IPS-11a (cell line): Measurements from ENCODE around the gene LRFN3.
"Not testable (repeated sequence)": the region's sequence is repeated elsewhere in the genome, so short reads cannot be mapped to it uniquely, and the experiment has no call there.

Source experiments
- H3K4me3 ChIP-seq: one replicate; pipeline ENCODE4 v1.5.1; 2013; ENCODE audit warnings: low read depth, low read length, control low read depth

LRFN3 gene

DNA sequence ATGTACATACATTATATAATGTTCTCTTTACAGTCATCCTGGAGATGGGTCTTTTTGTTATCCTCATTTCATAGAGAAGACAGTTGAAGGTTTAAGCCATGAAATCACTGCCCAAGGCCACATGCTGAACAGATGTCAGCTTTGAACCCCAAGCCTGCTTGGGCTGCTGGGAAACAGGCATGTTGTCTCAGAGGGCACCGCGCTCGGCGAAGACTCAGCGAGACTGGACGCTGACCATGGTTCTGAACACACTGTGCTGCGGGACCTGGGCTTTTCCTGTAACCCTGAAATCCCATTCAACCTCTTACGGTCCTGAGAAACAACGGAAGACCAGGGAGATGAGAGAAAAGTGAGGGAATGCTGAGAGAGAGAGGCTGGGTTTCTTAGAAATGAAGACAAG is 27.3 kb downstream of the LRFN3 start:
- no peak overlapping the region for H3K4me3 ChIP-seq

DNA sequence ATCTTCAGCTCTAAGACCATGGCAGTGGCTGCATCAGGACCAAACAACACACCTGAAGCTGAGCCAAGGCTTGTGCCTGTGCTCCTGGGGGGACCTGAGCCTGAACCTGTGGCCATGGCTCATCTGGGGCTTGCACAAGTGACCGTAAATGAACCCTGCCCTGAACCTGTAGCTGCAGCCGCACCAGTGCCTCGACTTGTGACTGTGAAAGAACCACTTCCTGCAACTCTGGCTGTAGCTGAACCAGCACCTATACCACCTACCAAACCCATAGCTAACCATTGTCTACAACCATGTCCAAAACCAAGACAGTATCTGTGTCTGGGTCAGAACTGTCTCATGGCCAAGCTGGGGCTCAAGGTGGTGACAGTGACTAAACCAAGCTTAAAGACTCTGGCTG is 30.6 kb downstream of the LRFN3 start:
- H3K4me3 ChIP-seq: no peak overlapping the region

DNA sequence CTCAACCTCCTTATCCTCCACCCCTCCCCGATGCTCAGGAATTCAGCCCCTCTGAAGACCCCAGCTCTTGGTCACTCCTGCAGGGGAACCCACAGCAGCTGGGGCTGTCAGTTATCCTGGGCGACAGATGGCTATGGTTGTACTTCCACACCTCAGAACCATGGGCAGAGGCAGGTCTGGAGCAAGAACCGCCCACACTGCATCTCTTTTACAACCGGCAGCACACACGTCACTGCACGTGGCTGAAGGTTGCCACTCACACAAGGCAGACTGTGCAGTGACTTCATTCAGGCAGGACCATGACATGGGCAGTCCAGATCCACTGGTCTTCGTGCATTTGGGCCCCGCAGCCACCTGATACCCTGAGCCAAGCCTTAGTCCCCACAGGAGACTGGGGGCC is 37.3 kb downstream of the LRFN3 start:
- H3K4me3 ChIP-seq: no peak overlapping the region

DNA sequence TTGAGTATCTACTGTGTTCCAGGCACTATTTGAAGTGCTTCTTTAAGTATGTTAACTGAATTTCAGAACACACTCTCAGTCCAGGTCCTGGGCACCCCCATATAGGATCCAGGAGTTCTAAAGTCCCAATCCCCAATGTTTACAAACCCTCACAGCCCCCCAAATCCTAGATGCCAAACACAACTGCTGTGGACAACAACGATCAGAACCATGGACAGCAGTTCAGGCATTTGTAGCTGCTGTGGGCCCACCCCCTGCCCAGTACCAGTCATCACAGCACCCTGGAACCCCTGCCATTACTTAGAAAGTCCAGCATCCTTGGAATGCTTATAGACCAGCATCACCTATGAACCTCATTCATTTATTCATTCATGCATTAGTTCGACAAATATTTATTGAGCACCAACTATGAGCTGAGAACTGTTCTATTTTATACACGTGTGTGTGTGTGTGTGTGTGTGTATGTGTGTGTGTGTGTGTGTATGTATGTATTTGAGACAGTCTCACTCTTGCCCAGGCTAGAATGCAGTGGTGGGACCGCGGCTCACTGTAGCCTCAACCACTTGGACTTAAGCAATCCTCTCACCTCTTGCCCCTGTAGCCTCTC is 39.5 kb downstream of the LRFN3 start:
- H3K4me3 ChIP-seq: no peak overlapping the region

DNA sequence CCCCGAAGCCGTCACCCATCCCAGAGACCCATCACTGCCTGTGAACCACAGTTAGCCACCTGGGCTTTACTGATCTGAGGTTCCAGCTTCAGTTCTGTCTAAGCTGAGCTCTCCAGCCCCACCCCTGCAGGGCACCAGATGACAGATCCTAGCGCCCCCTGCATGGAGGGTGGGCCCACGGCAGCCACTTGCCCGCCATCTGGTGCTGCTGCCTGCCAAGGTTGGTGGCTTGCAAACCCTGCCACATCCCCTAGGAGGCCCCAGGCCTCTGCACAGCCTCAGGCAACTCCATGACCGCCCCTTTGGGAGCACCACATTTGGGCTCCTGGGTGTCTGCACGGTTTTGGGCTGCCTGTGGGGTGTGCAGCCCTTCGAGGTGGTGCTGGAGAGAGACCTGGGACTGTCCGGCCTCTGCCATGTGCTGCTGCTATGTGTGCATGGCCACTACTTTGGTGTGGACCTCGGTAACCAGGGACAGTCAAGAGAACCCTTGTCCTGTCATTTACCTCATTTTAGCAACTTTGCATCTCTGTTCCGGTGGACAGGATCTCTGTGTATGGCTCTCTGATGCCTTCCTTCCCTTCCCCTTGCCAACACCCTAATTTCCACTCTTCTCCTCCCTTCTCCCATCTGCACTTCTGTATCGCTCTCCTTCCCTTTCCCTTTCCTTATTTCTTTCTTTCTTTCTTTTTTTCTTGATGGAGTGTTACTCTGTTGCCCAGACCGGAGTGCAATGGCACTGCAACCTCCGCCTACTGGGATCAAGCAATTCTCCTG is 41.5 kb downstream of the LRFN3 start:
- no peak overlapping the region for H3K4me3 ChIP-seq

DNA sequence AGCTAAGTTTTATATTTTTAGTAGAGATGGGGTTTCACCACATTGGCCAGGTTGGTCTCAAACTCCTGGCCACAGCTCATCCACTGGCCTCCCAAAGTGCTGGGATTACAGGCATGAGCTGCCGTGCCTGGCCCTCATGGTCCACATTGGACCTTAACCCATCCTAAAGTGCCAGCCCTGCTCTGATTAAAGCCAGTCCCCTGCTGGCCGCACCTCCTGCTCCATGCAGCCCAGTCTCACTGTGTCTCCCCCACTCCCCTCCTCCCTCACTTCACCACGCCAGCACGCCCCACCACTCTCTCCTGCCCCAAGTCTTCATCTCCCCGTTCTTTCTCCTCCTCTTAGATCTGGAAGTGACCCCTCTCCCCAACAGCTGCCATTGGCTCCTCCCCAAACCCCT is 42.1 kb downstream of the LRFN3 start:
- H3K4me3 ChIP-seq: no peak overlapping the region

DNA sequence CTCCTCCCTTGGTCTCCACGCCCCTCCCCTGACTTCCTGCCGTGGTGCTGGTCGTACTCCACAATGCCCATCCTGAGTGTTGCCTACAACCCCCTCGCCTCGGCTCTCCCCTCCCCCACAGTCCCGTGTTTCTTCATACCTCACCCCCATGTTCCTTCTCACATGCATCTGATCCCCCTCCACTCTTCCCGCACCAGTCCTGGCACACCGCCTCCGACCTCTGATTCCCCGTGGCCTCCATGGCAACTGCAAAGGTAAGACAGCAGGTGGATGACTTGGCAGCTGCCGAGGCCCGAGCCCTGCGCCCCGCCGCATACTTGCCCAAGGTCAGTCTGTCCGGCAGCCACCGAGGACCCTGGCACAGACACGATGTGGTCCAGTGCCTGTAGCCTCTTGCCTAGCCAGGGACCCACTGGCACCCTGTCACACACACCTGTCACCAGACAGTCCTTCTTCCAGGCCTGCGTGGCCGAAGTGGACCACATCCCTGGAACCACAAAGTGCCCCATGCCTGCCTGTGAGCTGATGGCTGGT is 42.7 kb downstream of the LRFN3 start:
- no peak overlapping the region for H3K4me3 ChIP-seq

DNA sequence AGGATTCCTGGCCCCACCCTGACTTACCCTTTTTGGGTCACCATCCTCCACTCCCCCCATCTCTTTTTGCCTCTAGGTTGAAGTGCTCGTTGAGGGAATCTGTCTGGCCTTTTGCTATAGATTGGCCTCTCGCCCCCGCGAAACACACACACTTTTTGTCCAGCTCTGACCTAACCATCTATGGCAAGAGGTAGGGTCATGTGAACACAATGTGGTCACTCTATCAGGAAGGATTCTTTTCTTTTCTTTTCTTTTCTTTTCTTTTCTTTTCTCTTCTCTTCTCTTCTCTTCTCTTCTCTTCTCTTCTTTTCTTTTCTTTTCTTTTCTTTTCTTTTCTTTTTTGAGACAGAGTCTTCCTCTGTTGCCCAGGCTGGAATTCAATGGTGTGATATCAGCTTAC is 44.8 kb downstream of the LRFN3 start:
- not testable (repeated sequence) for H3K4me3 ChIP-seq

DNA sequence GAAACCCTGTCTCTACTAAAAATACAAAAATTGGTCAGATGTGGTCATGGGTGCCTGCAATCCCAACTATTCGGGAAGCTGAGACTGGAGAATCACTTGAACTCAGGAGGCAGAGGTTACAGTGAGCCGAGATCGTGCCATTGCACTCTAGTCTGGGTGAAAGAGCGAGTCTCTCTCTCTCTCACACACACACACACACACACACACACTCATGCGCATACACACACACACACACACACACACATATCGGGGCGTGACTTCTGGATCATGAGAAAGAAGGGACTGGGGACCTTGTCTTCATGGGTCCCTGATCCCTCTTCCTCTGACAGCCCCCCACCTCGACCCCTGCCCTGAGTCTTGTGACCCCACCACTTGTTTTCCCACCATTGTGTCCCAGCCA is 47.0 kb downstream of the LRFN3 start:
- H3K4me3 ChIP-seq: no peak overlapping the region

DNA sequence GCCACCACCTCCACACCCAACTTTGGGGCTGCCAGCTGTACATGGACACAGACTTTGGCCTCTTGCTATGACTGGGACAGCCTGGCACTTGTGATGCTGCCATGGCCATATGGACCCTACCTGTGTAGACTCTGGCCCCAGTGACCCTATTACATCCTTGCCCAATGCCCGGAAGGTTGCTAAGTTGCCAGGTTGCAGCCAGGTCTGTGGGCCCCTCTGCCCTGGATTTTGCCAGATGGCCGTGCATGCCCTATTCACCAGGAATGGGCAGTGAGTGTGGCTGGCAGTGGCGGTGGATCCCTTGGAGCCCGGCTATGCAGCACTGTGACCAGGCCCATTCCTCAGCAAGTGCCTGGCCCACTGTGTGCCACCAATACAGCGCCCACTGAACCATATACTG is 49.9 kb downstream of the LRFN3 start:
- H3K4me3 ChIP-seq: no peak overlapping the region

DNA sequence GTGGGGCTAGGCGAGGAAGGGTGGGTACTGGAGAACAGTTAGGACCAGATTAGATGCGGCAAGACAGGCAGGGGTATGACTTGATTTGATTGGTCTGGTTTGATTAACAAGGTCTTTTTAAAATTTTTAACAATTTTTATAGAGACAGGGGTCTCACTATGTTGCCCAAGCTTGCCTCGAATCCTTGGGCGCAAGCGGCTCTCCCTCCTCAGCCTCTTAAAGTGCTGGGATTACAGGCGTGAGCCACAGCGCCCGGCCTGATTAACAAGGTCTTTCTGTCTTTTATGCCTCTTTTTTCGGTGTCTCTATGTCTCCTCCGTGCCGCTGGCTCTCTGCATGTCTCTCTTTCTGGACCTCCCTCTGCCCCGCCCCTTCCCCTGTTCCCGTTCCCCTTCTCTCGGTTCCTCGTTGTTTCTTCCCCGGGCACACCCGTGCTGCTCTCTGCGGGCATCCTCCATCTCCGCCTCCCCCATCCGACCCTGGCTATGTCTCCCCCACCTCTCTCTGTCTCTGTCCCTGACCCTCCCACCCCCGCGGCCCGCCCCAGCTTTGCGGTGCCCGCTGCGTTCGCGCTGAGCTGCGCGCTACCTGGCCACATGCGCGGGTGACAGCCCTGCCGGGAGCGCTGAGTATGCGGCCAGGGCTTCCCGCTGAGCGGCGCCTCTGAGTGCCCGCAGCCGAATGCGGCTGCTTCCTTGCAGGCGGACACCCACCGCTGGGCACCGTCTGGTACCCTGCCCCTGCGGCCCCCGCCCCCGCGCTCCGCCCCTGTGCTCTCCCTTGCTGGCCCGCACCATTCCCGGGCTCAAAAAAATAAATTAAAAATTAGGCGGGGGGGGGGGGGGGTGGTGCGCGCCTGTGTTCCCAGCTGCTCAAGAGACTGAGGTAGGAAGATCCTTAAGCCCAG is 50.7 kb downstream of the LRFN3 start:
- peak overlapping the region; percentile 27 for H3K4me3 ChIP-seq

DNA sequence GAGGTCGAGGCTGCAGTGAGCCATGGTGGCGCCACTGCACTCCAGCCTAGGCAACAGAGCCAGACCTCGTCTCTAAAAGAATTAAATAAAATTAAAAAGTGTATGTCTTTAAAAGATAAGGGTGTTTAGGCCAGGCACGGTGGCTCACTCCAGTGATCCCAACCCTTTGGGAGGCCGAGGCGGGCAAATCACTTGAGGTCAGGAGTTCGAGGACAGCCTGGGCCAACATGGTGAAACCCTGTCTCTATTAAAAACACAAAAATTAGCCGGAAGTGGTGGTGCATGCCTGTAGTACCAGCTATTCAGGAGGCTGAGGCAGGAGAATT is 51.4 kb downstream of the LRFN3 start:
- H3K4me3 ChIP-seq: no peak overlapping the region

DNA sequence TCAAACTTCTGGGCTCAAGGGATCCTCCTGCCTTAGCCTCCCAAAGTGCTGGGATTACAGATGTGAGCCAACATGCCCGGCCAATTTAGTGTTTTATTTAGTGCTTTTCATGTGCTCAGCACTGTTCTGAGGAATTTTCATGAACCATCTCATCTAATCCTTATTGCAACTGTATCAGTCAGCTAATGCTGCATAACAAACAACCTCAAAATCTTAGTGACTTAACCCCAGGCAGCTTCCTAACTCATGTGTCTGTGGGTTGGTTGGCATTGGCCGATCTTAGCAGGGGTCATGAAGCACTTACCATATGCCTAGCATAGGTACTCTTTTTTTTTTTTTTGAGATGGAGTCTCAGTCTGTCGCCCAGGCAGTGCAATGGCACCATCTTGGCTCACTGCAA is 52.6 kb downstream of the LRFN3 start:
- no peak overlapping the region for H3K4me3 ChIP-seq

DNA sequence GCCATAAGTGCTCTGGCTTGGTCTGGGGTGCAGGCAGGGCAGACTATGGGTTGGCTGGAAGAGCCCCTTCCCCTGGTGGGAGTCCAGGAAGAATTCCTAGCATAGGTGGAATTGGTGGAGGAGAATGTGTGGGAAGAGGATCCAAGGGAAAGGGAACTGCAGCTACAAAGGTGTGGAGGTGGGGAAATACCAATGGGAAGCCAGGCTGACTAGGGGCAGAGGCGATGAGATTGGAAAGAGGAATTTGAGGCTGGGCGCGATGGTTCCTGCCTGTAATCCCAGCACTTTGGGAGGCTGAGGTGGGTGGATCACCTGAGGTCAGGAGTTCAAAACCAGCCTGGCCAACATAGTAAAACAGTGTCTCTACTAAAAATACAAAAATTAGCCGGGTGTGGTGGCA is 54.0 kb downstream of the LRFN3 start:
- H3K4me3 ChIP-seq: no peak overlapping the region

DNA sequence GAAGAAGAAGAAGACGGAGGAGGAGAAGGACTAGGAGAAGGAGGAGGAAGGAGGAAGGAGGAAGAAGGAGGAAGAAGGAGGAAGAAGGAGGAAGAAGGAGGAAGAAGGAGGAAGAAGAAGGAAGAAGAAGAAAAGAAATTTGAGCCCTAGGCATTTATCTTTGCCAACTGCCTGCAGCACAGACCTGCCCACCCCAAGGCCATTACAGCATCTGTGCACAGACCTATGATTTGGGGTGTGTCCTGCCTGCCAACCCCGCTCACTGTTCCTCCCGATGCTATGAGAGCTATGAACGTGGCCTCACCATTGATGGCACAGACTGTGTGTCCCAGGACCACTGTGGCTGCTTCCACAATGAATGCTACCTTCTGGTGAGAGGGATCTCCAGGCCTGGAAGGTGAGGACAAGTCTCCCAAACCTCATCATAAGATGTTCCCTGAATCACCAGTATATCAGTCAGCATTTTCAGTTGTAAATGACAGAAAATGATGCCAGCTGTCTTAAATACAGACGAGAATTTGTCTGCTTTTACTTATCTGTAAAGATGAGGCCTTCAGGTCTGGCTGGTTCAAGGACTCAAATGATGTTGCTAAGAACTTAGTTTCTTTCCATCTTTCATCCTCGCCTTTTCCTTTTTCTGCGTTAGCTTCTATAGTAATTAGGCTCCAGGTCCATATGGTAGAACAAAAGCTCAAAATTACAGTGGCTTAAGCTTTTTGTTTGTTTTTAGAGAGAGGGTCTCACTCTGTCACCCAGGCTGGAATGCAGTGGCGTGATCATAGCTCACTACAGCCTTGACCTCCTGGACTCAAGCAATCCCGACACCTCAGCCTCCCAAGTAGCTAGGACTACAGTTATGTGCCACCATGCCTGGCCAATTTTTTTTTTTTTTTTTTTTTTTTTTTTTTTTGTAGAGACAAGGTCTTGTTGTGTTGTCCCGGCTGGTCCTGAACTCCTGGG is 54.9 kb downstream of the LRFN3 start:
- H3K4me3 ChIP-seq: no peak overlapping the region

DNA sequence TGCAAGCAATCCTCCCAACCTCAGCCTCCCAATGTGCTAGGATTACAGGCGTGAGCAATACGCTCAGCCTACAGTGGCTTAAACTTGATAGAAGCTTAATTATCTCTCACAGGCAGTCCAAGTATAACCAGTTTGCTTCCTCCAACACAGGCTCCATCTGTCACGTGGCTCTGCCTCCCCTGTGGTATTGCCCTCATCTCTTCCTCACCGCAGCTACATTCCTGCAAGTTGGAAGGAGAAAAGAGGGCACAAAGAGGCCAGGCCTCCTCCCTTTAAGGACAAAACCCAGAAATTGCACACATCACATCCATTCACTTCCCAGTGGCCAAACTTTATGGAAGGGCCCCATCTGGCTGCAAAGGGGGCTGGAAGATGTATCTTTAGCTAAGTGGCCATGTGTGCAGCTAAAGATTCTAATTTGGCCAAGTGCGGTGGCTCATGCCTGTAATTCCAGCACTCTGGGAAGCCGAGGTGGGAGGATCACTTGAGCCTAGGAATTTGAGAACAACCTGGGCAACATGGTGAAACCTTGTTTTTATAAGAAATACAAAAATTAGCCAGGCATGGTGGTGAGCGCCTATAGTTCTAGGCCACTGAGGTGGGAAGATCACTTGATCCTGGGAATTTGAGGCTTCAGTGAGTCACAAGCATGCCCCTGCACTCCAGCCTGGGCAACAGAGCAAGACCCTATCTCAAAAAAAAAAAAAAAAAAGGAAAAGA is 55.7 kb downstream of the LRFN3 start:
- no peak overlapping the region for H3K4me3 ChIP-seq

DNA sequence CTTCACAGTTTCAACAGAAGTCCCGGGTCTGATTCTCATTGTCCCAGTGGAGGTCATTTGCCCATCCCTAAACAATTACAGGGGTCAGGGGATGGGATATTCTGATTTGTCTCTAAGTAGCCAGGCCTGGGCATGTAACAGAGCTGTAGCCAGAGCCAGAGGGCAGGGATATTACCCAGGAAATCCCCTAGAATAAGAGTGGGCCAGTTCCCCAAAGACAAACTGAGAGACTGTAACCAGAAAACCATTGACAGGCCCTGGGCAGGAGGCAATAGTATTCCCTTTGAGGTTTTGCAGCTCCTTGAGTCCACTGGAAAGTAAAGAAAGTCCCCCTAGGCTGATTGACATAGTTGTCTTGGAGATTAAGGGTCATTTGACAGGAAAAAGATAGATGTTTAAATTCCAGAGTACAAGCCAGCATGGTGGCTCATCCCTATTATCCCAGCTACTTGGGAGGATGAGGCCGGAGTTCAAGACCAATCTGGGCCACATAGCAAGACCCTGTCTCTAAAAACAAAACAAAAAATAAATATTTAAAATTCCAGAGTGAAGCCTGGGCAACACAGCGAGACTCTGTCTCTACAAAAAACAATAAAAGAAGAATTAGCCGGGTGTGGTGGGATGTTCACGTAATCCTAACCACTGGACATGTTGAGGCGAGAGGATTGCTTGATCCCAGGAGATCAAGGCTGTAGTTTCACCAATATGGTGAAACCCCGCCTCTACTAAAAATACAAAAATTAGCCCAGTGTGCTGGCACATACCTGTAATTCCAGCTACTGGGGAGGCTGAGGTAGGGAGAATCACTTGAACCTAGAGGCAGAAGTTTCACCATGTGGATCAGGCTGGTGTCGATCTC is 57.0 kb downstream of the LRFN3 start:
- no peak overlapping the region for H3K4me3 ChIP-seq

DNA sequence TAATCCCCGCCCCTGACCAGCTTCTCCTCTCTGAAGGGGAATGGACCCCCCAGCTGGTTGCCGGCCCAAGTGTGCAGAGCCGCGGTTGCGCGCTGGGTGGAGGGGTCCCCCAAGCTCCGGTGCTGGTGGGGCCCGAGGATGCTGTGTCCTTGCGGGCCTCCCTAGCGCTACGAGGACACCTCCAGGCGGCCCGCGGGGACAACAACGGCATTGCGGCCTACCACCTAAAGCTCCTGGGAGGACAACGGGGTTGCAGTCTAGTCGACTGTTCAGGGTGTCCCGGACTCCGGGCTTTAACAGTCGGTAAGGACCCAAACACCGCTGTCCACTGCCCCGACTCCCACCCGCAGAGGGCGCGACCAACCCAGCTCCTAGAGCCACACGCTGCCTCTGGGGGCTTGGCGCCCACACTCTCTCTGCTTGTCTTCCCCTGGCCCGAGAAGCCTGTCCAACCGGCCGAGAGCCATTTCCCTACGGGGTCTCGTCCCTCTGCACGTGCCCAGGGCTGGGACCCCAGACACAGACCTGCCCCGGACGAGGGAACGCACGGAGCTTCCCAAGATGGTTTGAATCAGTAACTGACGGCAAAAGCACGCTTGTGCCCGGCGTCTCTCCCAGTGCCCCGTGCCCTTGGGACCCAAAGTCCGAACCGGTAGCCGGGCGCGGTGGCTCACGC is 57.9 kb downstream of the LRFN3 start:
- no peak overlapping the region for H3K4me3 ChIP-seq
